ENCODE data around the gene MYO7B. TPM values are rescaled to one million over a fixed set of nuclear protein-coding genes. Genes with fewer than 3 reads are reported as not detected.

The MYO7B gene
- total RNA-seq, 1 experiment from 2014 or later, result 1.1 TPM

DNA sequence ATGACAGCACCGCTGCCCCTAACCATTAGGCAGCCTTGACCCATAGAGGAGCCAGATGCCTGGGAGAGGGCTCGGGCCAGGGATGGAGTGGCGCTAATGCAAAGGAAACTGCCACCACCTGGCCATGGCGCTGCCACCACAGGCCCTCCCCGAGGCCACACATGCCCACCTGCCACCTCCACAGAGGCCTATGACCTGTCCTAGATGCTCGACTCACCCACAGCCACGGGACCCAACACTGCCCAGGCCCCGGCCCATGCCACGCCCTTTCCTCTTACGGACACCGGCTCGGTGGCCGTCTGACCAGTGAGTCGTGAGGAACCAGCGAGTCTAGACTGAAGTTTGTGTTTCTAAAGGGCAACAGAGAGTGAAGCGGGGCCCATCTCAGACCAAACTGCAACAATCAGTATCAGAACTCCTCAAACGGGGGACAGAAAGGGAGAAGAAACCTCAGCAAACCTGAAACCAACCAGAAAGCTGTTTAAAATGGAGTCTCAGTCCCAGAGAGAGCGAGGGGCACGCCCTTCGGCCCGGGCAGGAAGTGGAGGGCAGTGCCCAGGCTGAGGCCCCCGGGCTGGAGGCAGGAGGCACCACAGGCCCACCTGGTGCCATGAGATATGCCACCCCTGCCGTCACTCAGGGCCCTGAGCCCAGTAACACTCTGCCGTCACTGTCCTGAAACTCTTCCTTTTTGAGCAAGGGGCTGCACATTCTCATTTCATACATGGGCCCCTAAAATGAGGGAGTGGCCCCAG, 111.2 kb downstream of the MYO7B start:
- DNase-seq (ENCODE audit: low read depth), result no peak

DNA sequence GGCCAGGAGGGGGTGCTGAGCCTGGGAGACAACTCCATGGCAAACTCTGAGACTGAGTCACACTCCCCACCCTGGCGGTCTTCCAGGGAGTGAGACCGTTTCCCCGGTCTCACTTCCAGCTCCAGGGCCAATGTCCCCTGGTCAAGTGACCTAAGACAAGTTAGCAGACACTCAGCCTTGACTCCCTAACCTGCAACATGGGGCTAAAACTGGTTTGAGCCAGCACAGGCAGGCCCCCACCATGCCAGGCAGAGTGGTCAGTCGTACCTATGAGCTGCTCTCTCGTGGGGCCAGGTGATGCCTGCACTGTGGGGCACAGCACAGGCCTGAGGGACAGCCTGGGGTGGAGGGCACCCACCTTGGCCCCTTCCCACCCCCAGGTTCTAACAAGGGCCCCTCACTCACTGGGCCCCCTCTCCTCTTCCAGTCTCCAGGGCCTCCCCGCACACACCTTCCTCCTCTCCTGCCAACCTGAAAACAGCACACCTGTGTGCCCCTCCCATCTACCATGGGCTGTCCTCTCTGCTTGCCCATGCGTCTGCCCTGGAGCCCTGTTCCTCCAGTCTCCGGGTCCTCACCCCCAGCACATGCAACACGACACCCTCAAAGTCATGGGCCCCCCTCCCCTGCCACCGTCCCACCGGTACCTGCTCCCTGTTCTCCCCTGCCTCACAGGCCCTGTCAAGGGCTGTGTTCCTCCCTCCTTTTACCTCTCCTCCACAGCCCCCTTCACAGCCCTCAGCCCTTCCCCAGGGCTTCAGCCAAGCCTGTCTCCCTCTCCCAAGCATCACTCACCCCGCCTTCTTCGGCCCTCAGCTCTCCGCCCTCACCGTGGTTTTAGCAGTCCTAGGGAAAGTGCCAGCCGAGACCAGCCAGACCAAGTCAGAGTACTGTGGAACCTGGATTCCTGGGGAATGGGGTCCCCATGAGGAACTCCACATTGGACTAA, 112.0 kb downstream of the MYO7B start:
- peak; percentile 60 for DNase-seq (ENCODE audit: low read depth)

DNA sequence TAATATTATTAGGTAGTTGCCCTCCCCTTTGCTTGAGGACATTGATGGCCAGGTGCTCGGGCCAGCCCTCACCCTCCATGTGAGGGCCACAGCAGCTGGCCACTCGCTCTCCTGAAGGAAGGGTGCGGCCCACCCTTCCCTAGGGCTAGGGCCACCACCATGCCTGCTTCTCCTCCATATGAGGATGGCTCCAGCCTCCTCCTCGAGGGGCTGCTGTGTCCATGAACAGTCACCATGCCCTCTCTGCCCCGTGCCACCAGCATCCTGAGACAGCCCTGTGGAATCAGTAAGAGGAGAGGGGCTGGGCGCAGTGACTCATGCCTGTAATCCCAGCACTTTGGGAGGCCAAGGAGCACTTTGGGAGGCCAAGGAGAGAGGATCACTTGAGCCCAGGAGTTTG, 112.8 kb downstream of the MYO7B start:
- no peak for DNase-seq (ENCODE audit: low read depth)

DNA sequence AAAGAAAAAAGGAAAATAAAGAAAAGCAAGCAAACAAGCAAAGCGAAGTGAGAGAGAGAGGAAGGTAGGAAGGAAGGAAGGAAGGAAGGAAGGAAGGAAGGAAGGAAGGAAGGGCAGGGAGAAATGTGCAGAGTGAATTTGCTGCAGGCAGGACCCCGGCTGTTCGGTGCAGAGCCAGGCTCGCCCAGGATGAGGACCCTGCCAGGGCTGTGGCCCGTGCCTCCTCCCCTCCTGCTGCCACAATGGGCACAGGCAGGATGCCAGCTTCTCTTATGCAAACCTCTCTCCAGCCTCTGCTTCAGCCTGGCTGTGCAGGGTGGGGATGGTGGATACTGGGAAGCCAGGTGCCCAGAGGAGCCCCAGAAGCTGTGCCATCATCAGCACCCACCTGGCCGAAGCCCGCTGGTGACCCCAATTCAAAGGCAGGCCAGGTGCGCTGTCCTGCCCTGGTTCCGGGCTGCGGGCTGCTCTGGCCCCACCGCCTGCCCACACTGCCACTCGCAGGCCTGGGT, 113.7 kb downstream of the MYO7B start:
- DNase-seq (ENCODE audit: low read depth), result no peak

DNA sequence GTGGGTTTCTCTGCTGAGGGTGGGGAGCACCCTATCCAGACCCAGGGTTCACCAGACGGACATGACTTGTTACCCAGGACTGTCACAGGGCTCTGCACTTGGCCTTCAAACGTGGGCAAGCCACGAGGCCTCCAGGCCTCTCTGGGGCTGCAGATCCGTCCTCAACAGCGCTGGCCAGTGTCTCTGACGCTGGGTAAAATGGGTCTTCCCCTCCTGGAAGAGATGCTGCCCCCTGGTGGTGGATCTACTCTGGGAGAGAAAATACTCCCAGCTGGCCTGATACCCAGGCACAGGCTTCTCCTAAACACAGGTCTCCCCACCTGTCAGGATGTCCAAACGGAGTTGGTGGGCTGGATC, 114.2 kb downstream of the MYO7B start:
- DNase-seq (ENCODE audit: low read depth), result peak; percentile 66

DNA sequence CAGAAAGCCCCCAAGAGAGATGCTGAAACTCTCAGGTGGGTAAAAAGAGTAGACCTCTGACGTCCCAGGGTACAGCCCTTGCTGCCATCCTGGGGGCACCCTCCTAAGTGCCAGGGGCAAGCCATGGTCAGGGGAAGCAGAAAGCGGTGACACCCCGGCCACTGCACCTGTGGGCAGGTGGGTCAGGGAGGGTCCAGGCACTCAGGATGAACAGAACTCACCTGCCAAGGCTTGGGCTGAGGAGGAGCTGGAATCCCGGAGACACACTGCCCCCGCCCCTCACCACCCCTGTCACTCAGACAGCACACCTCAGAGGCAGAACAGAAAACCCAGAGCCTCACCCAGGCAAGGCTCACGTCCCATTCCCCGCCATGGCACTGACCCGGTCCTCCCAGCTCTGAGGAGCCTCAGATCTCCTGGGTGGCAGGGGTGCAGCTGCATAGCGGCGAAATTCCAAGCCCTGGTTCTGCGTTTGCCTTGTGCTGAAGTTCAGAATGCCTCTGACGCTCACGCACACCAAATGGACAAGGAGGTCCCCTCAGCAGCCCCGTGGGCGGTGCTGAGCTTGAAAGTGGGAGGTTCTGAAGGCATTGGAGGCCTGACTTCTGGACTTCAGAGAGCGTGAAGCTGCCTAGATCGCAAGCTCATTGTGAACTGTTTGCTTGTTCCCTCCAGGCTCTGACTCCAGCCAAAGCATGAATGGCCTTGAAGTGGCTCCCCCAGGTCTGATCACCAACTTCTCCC, 114.7 kb downstream of the MYO7B start:
- DNase-seq (ENCODE audit: low read depth), result no peak

DNA sequence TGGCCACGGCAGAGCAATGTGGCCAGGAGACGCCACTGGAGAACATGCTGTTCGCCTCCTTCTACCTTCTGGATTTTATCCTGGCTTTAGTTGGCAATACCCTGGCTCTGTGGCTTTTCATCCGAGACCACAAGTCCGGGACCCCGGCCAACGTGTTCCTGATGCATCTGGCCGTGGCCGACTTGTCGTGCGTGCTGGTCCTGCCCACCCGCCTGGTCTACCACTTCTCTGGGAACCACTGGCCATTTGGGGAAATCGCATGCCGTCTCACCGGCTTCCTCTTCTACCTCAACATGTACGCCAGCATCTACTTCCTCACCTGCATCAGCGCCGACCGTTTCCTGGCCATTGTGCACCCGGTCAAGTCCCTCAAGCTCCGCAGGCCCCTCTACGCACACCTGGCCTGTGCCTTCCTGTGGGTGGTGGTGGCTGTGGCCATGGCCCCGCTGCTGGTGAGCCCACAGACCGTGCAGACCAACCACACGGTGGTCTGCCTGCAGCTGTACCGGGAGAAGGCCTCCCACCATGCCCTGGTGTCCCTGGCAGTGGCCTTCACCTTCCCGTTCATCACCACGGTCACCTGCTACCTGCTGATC, 115.4 kb downstream of the MYO7B start:
- DNase-seq (ENCODE audit: low read depth), result no peak

DNA sequence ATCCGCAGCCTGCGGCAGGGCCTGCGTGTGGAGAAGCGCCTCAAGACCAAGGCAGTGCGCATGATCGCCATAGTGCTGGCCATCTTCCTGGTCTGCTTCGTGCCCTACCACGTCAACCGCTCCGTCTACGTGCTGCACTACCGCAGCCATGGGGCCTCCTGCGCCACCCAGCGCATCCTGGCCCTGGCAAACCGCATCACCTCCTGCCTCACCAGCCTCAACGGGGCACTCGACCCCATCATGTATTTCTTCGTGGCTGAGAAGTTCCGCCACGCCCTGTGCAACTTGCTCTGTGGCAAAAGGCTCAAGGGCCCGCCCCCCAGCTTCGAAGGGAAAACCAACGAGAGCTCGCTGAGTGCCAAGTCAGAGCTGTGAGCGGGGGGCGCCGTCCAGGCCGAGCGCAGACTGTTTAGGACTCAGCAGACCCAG, 115.9 kb downstream of the MYO7B start:
- no peak for DNase-seq (ENCODE audit: low read depth)

DNA sequence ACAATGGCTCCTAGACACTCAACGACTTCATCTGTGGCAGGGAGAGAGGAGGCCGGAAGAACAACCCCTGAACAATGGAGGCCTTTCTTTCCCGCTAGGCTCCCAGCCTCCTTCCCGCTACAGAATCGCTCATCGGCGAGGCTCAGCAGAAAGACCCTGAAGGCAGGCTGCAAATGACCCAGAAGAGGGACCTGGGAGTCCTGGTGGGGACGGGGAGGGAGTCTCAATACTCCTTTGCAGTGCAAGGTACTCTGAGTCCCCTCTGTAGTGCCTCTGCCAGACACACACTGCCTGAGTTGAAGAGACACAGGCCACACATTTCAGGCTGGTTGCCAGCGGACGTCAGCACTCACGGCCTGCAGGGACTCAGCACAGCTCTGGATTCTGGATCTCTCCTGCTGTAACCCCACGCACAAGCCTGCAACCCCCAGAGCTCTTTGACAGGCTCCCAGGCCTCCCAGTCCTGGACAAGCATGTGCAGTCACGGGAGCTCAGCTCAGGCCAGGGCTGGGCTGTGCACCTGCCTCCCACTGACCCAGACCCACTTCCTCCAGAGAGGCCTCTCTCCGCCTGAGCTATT, 116.6 kb downstream of the MYO7B start:
- no peak for DNase-seq (ENCODE audit: low read depth)

DNA sequence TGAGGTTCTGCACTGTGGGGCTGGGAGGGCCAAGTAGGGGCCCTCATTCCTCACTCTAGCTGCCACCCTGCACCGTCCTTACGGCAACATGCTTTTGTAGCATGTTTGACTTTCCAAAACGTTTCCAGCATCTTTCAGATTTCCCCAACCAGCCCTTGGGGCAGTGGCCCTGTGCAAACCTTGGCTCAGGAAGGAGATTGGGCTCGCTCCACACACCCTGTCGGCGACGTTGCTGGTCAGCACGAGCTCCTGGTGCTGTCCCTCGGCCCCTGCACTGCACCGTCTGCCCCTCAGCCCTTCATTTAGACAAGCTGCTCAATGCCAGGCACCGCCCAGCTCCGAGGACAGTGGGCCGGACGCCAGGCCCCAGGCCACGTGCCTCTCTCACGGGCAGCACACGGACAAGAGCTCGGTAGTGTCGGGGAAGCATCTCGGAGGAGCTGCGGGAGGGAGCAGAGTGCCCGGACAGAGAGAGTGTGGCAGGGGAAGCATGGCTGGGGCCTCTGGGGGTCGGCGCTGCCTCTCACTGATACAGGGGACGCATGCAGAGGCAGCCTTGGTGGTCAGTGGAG, 117.4 kb downstream of the MYO7B start:
- DNase-seq (ENCODE audit: low read depth), result no peak

DNA sequence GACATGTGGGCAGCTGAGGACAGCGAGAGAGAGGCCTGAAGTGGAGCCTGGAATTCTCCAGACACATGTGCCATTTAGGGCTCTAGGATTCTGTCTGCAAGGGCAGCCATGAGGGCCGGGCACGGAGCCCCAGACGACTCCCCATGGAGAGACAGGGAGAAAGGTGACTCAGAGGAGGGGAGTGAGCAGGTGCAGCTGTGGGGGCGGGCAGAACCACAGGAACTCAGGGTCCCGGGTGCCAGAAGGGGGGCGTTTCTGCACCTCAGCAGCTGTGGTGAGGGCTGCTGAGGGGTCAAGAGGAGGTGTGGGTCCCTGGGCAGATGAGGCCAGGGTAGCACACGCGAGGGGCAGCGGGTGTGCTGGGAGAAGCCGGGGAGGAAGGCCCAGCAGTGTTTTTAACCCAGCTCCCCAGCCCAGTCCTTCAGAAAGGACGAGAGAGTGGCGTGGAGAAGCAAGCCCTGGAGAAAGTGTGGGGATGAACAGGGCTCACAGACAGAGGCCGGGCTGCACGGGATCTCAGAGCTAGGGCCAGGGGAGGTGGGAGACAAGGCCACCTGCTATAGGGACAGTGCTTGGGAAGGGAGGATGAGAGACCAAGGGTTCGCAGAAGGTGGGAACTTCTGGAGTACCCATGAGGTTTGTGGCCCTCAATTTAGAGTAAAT, 118.1 kb downstream of the MYO7B start:
- no peak for DNase-seq (ENCODE audit: low read depth)

DNA sequence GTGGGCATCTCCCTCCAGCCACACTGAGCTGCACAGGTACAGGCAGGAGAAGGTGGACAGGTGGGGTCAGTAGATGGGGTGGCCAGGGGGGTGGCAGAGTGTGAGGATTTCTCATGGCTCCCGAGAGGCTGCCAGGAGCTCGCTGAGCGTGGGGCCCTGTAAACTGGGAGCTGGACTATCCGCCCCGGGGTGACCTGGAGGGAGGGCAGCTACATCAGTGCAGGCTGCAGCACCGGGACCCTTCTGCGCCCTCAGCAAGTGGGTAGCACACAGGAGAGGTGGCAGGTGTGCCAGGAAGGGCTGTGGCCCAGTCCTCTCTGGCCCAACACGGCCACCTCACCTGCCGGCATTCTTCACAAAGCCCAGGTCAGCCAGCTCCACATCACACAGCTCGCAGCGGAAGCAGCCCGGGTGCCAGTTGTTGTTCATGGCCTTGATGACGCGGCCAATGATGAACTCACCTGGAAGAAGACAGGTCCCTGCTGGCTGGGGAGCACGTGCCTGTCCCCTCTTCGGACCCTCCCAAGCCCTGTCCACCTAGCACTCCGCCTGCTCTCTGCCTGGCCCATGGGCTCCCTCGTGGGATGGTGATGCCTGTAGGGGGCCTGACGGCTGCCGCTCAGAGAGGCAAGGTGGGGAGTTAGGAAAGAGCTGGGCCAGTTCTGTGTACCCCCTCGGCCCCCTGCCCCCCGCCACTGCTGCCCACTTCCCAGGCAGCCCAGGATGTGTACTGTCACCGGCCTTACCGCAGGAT, 118.8 kb downstream of the MYO7B start:
- no peak for DNase-seq (ENCODE audit: low read depth)

DNA sequence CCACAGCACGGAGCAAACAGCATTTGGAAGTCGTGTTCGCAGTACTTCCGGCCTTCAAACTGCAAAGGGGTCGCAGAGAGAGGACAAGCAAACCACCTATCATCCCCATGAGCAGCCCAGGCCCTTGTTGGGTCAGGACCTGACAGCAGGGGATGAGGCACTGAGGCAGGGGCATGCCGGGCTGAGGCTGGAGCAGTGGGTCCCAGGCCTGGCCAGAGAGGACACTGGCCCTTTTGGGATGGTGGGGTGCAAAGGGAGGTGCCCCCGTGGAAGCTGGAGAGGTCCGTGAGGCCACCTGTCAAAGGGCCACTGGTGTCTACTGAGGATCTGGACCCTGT, 119.3 kb downstream of the MYO7B start:
- DNase-seq (ENCODE audit: low read depth), result no peak

DNA sequence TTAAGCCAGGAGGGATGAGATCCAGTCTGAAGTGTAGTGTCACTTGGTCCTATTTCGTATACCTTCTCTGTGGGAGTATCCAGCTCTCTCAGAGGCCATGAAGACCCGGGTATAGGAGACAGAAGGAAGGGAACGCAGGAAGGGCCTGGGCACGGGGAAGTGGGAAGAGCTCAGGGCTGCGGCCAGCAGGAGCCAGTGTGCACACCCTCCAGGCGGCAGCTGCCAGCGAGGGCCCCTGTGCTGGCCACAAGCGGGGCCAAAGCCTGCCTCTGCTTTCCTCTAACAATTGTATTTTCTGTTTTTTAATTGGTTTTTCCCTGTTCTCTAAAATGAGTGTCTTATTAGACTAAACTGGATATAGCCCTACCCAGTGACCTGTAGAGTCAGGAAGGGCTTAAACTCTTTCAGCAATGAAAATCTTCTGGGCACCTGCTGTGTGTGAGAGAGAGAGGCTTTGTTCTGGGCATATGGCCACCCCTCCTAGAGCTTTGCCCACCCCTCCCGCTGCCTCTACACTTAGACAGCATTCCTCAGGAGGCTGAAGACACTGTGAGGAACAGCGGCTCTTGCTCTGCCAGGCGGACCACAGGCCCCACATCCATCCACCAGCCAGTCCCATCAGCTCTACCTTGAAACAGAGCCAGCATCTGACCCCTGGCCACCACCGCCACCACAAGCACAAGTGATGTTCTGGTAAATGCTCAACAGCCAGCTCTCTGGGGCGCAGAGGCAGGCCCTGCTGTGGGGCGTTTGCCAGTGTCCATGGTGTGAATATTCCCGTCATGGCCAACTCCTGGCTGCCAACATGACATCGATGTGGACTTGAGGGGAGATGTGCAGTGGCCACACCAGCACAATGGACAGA, 120.0 kb downstream of the MYO7B start:
- no peak for DNase-seq (ENCODE audit: low read depth)

DNA sequence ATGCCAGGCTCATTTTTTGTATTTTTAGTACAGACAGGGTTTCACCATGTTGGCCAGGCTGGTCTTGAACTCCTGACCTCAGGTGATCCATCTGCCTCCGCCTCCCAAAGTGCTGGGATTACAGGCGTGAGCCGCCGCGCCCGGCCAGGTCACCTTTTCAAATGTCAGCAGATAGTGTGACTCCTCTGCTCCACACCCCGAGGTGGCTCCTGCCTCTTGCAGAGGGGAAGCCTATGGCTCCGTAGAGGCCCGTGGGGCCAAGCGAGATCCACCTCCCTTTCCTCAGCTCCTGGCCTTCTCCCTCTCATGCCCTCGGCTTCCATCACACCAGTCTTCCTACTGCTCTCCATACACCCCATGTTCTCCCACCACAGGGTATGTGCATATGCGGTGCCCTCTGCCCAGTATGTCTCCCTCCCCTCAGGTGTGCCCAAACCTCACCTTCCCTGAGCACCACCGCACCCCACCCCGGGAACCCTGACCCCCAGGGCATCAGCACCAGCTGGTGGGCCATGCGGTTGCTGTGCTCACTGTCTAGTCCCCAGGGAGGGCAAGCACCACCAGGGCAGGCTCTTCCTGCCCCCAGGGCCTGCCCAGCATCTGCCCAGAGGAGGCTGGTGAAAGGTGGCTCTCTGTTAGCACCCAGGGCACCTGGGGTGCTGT, 121.2 kb downstream of the MYO7B start:
- DNase-seq (ENCODE audit: low read depth), result no peak

DNA sequence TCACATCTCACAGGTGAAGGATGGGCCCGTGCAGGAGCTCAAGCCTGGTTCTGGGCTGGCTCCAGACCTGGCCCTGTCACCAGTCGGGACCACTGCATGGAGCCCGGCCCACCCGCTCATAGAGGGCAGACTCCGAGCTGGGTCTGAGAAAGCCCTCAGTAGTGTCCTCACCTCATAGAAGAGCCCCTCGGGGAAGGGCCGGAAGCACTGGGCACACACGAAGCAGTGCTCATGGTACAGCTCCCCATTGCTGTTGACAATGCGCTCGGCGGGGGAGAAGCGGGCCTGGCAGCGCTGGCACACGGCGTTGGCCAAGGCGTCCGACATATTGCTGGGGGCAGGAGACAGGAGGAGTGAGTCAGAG, 121.7 kb downstream of the MYO7B start:
- no peak for DNase-seq (ENCODE audit: low read depth)

DNA sequence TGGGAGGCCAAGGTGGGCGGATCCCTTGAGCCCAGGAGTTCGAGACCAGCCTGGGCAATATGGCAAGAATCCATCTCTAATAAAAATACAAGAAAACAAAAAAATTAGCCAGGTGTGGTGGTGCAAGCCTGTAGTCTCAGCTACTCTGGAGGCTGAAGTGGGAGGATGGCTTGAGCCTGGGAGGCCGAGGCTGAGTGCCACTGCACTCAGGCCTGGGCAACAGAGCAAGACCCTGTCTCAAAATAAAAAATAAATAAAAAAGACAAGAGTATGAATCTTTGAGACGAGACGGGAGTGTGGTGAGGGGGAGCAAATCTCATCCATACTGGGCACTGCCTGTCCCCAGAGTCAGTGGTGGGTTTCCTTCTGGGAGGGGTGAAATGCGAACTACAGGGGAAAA, 122.7 kb downstream of the MYO7B start:
- no peak for DNase-seq (ENCODE audit: low read depth)
